Measurements from ENCODE around the gene NR4A1. TPM values are rescaled to one million over a fixed set of nuclear protein-coding genes. Genes with fewer than 3 reads are reported as not detected.

NR4A1 gene
- total RNA-seq, 2 donors from 2014 or later, result 51.1 to 52.0 TPM

DNA sequence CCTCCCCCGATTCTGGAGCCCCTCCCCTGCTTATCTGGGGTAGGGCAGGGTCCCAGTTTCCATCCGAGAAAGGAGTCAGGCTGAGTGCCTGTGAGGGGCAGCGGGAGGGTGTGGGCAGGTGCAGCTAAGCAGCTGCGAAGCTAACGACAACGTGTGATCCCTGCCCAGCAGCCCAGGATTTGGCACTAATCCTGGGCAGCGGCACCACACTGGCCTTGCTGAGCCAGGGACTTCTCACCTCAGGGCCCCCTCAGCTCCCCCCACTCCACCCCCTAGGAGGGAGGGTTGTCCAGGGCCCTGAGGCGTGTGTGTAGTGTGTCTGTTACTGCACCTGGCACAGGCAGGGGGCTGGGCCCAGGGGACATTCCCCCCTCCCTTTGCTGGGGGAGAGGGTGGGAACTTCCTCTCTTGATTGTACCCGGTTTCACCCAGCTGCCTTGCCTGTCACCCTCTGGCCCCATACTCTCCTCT, 30.1 kb downstream of the NR4A1 start:
- no peak for DNase-seq
- Histone ChIP-seq H3K27ac (peak overlapping the region; percentile 44), H3K4me1 (no peaks in the 10 kb centered on the region), H3K4me3 (no peak overlapping the region), H3K36me3 (no peaks in the 10 kb centered on the region), H3K9me3 (no peaks in the 10 kb centered on the region), H3K27me3 (no peaks in the 10 kb centered on the region), H3K9ac (ENCODE audit: low read depth in 2 of 2, low read length in 2 of 2) (peak overlapping the region; percentile 48 to 50)
- intact Hi-C loops (cut with DNase I), result no loop called here
- TF ChIP-seq, protein P1, sequence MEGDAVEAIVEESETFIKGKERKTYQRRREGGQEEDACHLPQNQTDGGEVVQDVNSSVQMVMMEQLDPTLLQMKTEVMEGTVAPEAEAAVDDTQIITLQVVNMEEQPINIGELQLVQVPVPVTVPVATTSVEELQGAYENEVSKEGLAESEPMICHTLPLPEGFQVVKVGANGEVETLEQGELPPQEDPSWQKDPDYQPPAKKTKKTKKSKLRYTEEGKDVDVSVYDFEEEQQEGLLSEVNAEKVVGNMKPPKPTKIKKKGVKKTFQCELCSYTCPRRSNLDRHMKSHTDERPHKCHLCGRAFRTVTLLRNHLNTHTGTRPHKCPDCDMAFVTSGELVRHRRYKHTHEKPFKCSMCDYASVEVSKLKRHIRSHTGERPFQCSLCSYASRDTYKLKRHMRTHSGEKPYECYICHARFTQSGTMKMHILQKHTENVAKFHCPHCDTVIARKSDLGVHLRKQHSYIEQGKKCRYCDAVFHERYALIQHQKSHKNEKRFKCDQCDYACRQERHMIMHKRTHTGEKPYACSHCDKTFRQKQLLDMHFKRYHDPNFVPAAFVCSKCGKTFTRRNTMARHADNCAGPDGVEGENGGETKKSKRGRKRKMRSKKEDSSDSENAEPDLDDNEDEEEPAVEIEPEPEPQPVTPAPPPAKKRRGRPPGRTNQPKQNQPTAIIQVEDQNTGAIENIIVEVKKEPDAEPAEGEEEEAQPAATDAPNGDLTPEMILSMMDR (IDR thresholded peaks at IDR 0.05), result no peak

DNA sequence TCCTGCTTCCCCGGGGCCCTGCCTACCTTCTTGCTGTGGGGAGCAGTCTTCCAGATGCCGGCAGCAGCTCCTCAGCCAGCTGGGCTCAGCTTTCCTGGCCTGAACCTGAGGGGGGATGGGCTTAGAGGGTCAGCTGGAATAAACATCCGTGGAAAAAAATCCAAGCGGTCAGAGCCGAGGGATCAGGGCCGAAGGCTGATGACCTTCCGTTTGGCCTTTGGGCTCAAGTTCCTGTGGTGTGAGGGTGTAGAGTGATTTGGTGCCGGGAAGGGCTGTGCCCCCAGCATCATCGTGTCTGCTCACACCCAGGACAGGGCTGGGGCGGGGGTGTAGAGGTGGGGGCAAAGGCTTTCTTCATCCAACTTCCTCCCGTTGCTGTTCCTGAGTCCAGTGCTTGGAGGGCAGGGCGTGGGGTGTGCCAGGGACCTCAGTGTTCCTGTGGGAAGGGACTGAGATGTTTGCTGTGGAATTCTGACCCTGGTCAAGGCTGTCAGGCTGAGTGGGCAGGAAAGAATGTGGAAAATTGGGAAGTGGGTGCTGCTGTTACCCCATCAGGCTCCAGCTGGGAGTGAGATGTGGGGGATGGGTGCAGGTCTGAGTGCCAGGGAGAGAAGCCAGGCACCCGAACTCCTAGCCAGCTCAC, 30.9 kb downstream of the NR4A1 start:
- Histone ChIP-seq H3K36me3 (no peaks in the 10 kb centered on the region), H3K4me3 (no peak overlapping the region), H3K27ac (peak overlapping the region; percentile 44), H3K9ac (ENCODE audit: low read depth in 2 of 2, low read length in 2 of 2) (peak overlapping the region in 1 of 2 donors; percentile 50), H3K27me3 (no peaks in the 10 kb centered on the region), H3K9me3 (no peaks in the 10 kb centered on the region), H3K4me1 (no peaks in the 10 kb centered on the region)
- intact Hi-C loops (cut with DNase I), result no loop called here
- no peak for DNase-seq
- TF ChIP-seq, protein P1 (IDR thresholded peaks at IDR 0.05), result no peak

DNA sequence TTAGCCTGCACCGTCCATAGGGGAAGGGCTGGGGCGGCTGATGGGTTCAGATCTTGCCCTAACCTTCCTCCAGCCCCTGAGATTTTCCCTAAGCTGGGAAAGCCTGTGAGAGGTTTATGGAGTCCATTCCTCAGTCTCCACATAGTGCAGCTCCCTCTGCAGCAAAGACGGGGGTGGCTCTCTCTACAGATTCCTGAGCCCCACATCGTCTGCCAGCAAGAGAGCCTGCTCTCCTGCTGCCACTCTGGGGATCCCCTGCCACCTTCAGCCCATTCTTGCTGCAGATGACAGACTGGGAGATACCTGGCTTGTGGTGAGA, 31.4 kb downstream of the NR4A1 start:
- Histone ChIP-seq H3K36me3 (no peaks in the 10 kb centered on the region), H3K9me3 (no peaks in the 10 kb centered on the region), H3K27me3 (no peaks in the 10 kb centered on the region), H3K9ac (ENCODE audit: low read depth in 2 of 2, low read length in 2 of 2) (no peak overlapping the region), H3K4me1 (no peaks in the 10 kb centered on the region), H3K27ac (peak overlapping the region; percentile 44), H3K4me3 (no peak overlapping the region)
- TF ChIP-seq, protein P1 (IDR thresholded peaks at IDR 0.05), result no peak
- DNase-seq, result no peak
- intact Hi-C loops (cut with DNase I), result no loop called here

DNA sequence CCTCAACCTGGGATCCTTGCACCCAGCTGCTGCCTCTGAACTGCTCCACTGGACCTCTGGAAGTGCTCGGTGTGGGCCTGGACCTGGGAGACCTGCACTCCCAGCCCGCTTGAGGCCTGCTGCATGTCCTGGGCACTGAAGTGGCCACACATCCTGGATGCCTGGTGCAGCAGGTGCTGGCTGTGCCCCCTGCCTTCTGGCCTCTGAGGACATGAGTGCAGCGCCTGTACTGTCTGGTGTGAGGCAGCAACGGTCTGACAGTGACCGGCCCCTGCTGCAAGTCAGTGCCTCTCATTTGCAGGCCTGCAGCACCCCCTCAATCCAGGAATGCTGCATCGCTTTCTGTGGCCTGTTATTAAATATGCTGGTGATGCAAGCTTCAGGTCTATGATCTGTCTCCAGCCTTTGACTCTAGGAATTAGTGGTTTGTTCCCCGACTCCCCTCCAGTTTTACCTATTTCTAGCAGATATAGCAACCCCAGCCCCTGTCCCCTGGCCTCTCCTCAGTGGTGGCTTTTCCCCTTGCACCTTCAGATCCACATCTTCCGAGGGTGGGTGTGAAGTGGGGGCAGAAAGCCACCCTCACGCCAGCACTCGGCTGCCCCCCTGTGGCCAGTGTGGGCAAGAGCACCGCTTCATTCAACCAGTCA, 31.9 kb downstream of the NR4A1 start:
- H3K4me3 ChIP-seq, result no peak overlapping the region
- H3K4me1 ChIP-seq, result no peaks in the 10 kb centered on the region
- peak; percentile 64 for DNase-seq
- H3K27ac ChIP-seq, result no peak overlapping the region
- H3K27me3 ChIP-seq, result no peaks in the 10 kb centered on the region
- intact Hi-C loops (cut with DNase I), result loop anchor here (1.0 kb wide), 1 partner anchor 58 kb away; no protein-coding TSS in a partner anchor
- H3K36me3 ChIP-seq, result no peaks in the 10 kb centered on the region
- TF ChIP-seq, protein P1 (IDR thresholded peaks at IDR 0.05), result peak; percentile 97
- H3K9ac ChIP-seq (ENCODE audit: low read depth in 2 of 2, low read length in 2 of 2), result no peak overlapping the region
- no peaks in the 10 kb centered on the region for H3K9me3 ChIP-seq

DNA sequence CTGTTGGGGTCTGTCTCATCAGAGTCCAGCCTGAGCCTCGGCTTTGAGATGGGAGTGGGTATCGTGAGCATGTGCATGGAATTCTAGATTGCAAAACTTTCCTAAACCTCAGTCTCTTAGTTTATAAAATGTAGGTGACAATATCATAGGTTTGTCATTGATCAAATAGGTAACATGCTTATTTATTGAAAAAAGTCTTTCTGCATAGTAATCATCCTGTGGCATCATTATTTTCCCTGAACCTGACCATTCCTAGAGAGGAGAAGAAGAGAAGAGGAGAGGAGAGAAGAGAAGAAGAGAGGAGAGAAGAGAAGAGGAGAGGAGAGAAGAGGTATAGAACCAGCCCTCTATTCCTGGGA, 32.4 kb downstream of the NR4A1 start:
- intact Hi-C loops (cut with DNase I), result loop anchor here (1.0 kb wide), 1 partner anchor 58 kb away; no protein-coding TSS in a partner anchor
- no peak overlapping the region for H3K27ac ChIP-seq
- no peak overlapping the region for H3K4me3 ChIP-seq
- no peaks in the 10 kb centered on the region for H3K9me3 ChIP-seq
- H3K4me1 ChIP-seq, result no peaks in the 10 kb centered on the region
- H3K9ac ChIP-seq (ENCODE audit: low read depth in 2 of 2, low read length in 2 of 2), result no peak overlapping the region
- TF ChIP-seq, protein P1 (IDR thresholded peaks at IDR 0.05), result no peak
- H3K27me3 ChIP-seq, result no peaks in the 10 kb centered on the region
- no peak for DNase-seq
- no peaks in the 10 kb centered on the region for H3K36me3 ChIP-seq

All from colonic mucosa (tissue), 4 donors.